Coronary artery (tissue), 2 donors: ENCODE measurements around the gene MYO15B.
"Not testable (repeated sequence)": the region's sequence is repeated elsewhere in the genome, so short reads cannot be mapped to it uniquely, and the experiment has no call there.

Experiments used
- DNase-seq: peaks from one replicate; pipeline ENCODE4 v3.0.0-alpha.2; 2017; ENCODE audit warnings: low spot score
- H3K27ac ChIP-seq, 2 donors: fragments of 200-600 bp; sonication (generic); one replicate each; pipeline ENCODE4 v1.5.1; 2016 to 2019
- H3K4me3 ChIP-seq: fragments of 200-600 bp; sonication (generic); 2 replicates; pipeline ENCODE4 v1.5.1; 2016; ENCODE audit warnings: mild to moderate bottlenecking, moderate library complexity
- TF ChIP-seq, protein P1 (sequence below): fragments of 200-600 bp; sonication (generic); IDR thresholded peaks from one replicate; pipeline ENCODE4 v1.5.1; 2019; ENCODE audit warnings: antibody characterized with exemption

MYO15B gene

DNA sequence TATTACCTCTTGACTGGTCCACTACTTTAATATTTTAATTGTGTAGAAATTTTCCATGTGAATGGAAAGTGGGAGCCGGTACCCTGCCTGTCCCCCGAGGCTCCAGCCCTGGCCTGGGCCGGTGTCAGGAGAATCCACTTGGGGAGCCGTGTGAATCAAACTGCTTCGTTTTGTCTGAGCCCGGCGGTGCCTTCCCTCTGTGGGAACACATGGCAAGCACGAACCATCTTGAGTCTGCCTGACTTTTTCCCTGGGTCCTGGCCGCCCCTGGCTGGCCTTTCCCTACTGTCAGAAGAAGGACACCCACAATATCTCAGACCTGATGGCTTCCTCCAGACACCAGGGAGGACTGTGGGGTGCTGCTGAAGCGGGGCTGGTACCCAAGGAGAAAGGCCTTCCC is 12.4 kb upstream of the MYO15B start:
- Histone ChIP-seq H3K4me3 (no peak overlapping the region), H3K27ac (no peak overlapping the region)
- TF ChIP-seq, protein P1, sequence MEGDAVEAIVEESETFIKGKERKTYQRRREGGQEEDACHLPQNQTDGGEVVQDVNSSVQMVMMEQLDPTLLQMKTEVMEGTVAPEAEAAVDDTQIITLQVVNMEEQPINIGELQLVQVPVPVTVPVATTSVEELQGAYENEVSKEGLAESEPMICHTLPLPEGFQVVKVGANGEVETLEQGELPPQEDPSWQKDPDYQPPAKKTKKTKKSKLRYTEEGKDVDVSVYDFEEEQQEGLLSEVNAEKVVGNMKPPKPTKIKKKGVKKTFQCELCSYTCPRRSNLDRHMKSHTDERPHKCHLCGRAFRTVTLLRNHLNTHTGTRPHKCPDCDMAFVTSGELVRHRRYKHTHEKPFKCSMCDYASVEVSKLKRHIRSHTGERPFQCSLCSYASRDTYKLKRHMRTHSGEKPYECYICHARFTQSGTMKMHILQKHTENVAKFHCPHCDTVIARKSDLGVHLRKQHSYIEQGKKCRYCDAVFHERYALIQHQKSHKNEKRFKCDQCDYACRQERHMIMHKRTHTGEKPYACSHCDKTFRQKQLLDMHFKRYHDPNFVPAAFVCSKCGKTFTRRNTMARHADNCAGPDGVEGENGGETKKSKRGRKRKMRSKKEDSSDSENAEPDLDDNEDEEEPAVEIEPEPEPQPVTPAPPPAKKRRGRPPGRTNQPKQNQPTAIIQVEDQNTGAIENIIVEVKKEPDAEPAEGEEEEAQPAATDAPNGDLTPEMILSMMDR, result no peak
- DNase-seq, result no peak

DNA sequence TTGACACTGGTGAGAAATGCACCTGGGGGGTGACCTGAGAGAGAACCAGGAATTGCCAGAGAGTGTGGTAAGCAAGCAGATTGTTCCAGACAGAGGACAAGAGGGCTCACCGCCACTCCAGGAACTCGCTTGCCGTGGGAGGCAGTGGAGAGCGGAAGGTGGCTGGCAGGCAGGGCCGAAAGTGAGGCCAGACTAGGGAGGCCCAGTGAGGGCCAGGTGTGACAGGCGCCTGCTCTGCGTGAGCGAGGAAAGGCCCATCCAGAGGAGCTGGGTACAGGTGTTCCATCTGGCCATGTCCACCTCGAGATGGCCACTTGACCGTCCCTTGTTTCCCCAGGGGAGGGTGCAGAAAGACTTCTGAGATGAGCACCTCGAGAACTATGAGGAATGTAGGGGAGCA is 11.9 kb upstream of the MYO15B start:
- TF ChIP-seq, protein P1, result no peak
- no peak overlapping the region for H3K27ac ChIP-seq
- no peak overlapping the region for H3K4me3 ChIP-seq
- no peak for DNase-seq

DNA sequence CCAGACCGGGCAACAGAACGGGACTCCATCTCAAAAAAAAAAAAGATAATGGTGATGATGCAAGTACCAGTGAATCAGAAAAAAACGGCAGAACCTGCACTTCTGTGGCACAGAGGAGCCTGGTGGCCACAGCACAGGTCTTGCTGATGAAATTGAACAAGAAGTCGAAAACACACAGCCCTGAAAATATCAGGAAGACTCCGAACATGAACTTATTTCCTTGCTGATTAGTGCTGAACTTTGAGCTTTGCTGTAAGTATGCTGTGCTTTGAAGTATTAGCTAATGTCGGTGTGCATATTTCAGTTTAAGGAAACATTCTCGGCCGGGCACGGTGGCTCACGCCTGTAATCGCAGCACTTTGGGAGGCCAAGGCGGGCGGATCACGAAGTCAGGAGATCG is 10.9 kb upstream of the MYO15B start:
- Histone ChIP-seq H3K27ac (no peak overlapping the region), H3K4me3 (no peak overlapping the region)
- DNase-seq, result no peak
- TF ChIP-seq, protein P1, result no peak

DNA sequence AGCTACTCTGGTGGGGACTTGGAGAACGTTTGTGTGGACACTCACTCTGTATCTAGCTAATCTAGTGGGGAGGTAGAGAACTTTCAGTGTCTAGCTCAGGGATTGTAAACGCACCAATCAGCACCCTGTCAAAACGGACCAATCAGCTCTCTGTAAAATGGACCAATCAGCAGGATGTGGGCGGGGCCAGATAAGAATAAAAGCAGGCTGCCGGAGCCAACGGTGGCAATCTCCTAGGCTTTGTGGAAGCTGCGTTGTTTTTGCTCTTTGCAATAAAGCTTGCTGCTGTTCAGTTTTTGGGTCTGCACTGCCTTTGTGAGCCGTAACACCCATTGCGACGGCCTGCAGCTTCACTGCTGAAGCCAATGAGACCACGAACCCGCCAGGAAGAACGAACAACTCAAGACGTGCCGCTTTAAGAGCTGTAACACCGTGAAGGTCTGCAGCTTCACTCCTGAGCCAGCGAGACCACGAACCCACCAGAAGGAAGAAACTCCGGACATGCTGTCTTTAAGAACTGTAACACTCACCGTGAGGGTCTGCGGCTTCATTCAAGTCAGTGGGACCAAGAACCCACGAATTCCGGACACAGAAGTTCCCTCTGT is 6.4 kb upstream of the MYO15B start:
- H3K27ac ChIP-seq, H3K4me3 ChIP-seq, DNase-seq: not testable (repeated sequence)

DNA sequence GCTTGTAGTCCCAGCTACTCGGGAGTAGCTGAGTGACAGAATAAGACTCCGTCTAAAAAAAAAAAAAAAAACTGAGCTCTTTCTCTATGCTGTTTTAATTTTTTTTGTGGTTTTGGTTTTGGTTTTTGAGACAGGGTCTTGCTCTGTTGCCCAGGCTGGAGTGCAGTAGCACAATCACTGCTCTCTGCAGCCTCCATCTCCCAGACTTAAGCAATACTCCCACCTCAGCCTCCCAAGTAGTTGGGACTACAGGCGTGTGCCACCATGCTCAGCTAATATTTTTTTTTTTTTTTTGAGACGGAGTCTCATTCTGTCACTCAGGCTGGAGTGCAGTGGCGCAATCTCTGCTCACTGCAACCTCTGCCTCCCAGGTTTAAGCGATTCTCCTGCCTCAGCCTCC is 4.4 kb upstream of the MYO15B start:
- H3K4me3 ChIP-seq, result not testable (repeated sequence)

DNA sequence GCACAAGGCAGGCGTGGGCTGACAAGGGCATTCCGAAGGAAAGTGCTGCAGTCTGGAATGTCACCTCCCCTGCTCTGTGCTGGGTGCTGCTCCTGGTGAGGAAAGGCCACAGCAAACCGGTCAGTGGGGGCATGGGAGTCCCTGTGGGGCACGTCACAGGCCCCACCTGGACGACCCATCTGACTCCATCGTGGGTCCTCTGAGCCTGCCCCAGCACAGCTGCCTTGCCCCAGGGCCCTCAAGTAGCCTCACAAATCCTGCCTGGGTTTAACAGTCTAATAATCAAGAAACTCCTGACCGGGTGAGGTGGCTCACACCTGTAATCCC is 2.8 kb upstream of the MYO15B start:
- no peak for DNase-seq
- Histone ChIP-seq H3K27ac (no peak overlapping the region), H3K4me3 (no peak overlapping the region)
- TF ChIP-seq, protein P1, result no peak

More for the DNA sequence above, 4.4 kb upstream of the MYO15B start:
- not testable (repeated sequence) for DNase-seq, H3K27ac ChIP-seq

DNA sequence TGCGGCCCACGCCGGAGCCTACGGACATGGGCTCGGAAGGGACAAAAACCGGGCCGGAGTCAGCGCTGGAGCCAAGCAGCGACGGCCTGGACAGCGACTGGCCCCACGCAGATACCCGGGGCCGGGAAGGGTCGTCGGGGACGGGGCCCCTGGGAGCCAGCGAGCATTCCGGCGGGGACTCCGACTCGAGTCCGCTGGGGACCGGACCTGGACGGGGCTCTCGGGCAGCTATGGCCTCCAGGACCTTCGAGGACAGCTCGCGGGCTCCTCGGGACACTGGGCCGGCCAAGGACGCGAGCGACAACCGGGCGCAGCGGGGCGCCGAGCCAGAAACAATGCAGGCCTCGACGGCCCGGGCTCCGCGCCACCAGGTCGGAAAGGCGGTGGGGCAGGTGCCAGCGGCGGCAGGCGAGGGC is 1.0 kb downstream of the MYO15B start:
- peak overlapping the region; percentile 90 to 94 for H3K27ac ChIP-seq
- peak overlapping the region; percentile 74 for H3K4me3 ChIP-seq
- DNase-seq, result no peak
- TF ChIP-seq, protein P1, result no peak

DNA sequence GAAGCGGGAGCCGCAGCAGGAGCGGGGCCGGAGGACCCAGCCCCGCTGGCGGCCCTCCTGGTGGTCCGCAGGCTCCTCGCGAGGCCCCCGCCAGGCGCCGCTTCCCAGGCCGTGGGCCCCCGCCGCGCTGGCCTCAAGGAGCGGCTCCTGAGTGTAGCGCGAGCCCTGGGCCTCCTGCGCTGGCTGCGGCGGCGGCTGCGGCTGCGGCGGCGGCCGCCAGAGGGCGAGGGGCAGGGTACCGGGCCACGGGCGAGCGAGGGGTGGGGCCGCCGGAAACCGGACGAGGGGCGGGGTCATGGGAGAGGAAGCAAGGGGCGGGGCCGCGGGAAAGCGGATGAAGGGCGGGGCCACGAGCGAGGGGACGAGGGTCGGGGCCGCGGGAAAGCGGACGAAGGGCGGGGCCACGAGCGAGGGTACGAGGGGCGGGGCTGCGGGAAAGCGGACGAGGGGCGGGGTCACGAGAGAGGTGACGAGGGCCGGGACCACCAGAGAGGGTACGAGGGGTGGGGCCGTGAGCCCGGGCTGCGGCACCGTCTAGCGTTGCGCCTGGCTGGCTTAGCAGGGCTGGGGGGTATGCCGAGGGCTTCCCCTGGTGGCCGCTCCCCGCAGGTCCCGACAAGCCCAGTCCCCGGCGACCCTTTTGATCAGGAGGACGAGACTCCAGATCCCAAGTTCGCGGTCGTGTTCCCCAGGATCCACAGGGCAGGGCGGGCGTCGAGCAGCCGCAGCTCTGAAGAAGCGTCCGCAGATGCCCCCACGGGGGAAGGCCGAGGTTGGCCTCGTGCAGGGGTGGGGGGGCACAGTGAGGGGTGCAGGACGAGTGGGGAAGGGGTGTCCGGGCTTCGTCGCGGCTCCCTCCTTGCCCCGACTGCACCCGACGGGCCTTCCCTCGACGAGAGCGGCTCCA is 1.7 kb downstream of the MYO15B start:
- TF ChIP-seq, protein P1, result peak; percentile 81
- Histone ChIP-seq H3K4me3 (peak overlapping the region; percentile 74), H3K27ac (peak overlapping the region; percentile 90 to 94)
- DNase-seq, result peak; percentile 91
